ENCODE measurements around the gene CCDC60. TPM values are rescaled to one million over a fixed set of nuclear protein-coding genes. Genes with fewer than 3 reads are reported as not detected.

CCDC60 gene
- total RNA-seq, 1 donor from 2014 or later: not detected

- CTCF ChIA-PET: no interaction called here
- peaks cover 19% of the 10 kb centered on the region for H3K27me3 Mint-ChIP-seq
- ATAC-seq (ENCODE audit: low read depth) (no peak), DNase-seq (no peak)
- POLR2A ChIA-PET: no interaction called here
- no peak for TF ChIP-seq CTCF (IDR thresholded peaks at IDR 0.05)
- no peaks in the 10 kb centered on the region for H3K36me3 Mint-ChIP-seq (ENCODE audit: low read depth)
- H3K27ac Mint-ChIP-seq: no peak overlapping the region
- H3K4me3 Mint-ChIP-seq: no peak overlapping the region
- H3K4me1 Mint-ChIP-seq: peaks cover 8% of the 10 kb centered on the region
- peaks cover 2% of the 10 kb centered on the region for H3K9me3 Mint-ChIP-seq
- intact Hi-C loops (cut with micrococcal nuclease): no loop called here
Measured at GRCh38 chr12:119319638-119320037, 14.9 kb upstream of the CCDC60 start.

- Mint-ChIP-seq H3K4me3 (no peak overlapping the region), H3K4me1 (peaks cover 8% of the 10 kb centered on the region), H3K9me3 (no peaks in the 10 kb centered on the region), H3K36me3 (ENCODE audit: low read depth) (no peaks in the 10 kb centered on the region), H3K27ac (no peak overlapping the region), H3K27me3 (peaks cover 17% of the 10 kb centered on the region)
- intact Hi-C loops (cut with micrococcal nuclease): no loop called here
- no peak for ATAC-seq (ENCODE audit: low read depth)
- no peak for DNase-seq
- no peak for TF ChIP-seq CTCF (IDR thresholded peaks at IDR 0.05)
- POLR2A ChIA-PET: no interaction called here
- CTCF ChIA-PET: no interaction called here
Measured at GRCh38 chr12:119320678-119321077, 13.9 kb upstream of the CCDC60 start.

- H3K27ac Mint-ChIP-seq: no peak overlapping the region
- POLR2A ChIA-PET: no interaction called here
- peaks cover 8% of the 10 kb centered on the region for H3K4me1 Mint-ChIP-seq
Measured at GRCh38 chr12:119322301-119322723, 12.2 kb upstream of the CCDC60 start.

GRCh38 chr12:119325813-119326212 is 8.7 kb upstream of the CCDC60 start:
- POLR2A ChIA-PET: no interaction called here
- ATAC-seq (ENCODE audit: low read depth): no peak
- CTCF ChIA-PET: no interaction called here
- Mint-ChIP-seq H3K4me3 (no peak overlapping the region), H3K27ac (no peak overlapping the region), H3K9me3 (no peaks in the 10 kb centered on the region), H3K36me3 (ENCODE audit: low read depth) (no peaks in the 10 kb centered on the region), H3K27me3 (peaks cover 11% of the 10 kb centered on the region), H3K4me1 (no peaks in the 10 kb centered on the region)
- intact Hi-C loops (cut with micrococcal nuclease): no loop called here
- DNase-seq: no peak
- TF ChIP-seq CTCF (IDR thresholded peaks at IDR 0.05): no peak

More at GRCh38 chr12:119322301-119322723, 12.2 kb upstream of the CCDC60 start:
- DNase-seq (no peak), ATAC-seq (ENCODE audit: low read depth) (no peak)
- intact Hi-C loops (cut with micrococcal nuclease): no loop called here
- CTCF ChIA-PET: no interaction called here
- no peak for TF ChIP-seq CTCF (IDR thresholded peaks at IDR 0.05)
- Mint-ChIP-seq H3K4me3 (no peak overlapping the region), H3K9me3 (no peaks in the 10 kb centered on the region), H3K27me3 (peaks cover 17% of the 10 kb centered on the region), H3K36me3 (ENCODE audit: low read depth) (no peaks in the 10 kb centered on the region)

GRCh38 chr12:119326341-119326740 is 8.2 kb upstream of the CCDC60 start:
- ATAC-seq (ENCODE audit: low read depth): no peak
- Mint-ChIP-seq H3K4me3 (no peak overlapping the region), H3K27me3 (peaks cover 9% of the 10 kb centered on the region), H3K27ac (no peak overlapping the region), H3K4me1 (no peaks in the 10 kb centered on the region), H3K9me3 (no peaks in the 10 kb centered on the region), H3K36me3 (ENCODE audit: low read depth) (no peaks in the 10 kb centered on the region)
- ChIA-PET POLR2A (no interaction called here), CTCF (no interaction called here)
- intact Hi-C loops (cut with micrococcal nuclease): no loop called here
- no peak for TF ChIP-seq CTCF (IDR thresholded peaks at IDR 0.05)
- DNase-seq: no peak

Data from activated B cell treated with CpG ODN at 0.5 μM for 24 hours (primary cell).